MM.1S (cell line): ENCODE results near the gene AADAC.
A peak's percentile ranks its signal among the peaks of the same experiment; 100 is the strongest.

Experiments used
- DNase-seq: peaks from one replicate; pipeline ENCODE4 v3.0.0-alpha.2; 2015
- H2AFZ ChIP-seq: fragments of 300-600 bp; sonication (generic); 2 replicates; pipeline ENCODE4 v1.6.0; 2016; ENCODE audit warnings: antibody characterized with exemption, low read length
- H3F3A ChIP-seq: fragments of 300-600 bp; sonication (generic); 2 replicates; pipeline ENCODE4 v1.6.1; 2016; ENCODE audit warnings: mild to moderate bottlenecking, antibody characterized with exemption, low read length, moderate library complexity, mixed read lengths; ENCODE audit not compliant: insufficient read depth
- H3K27ac ChIP-seq: fragments of 300-600 bp; sonication (generic); 2 replicates; pipeline ENCODE4 v1.5.1; 2016; ENCODE audit warnings: mild to moderate bottlenecking, low read length
- H3K27me3 ChIP-seq: fragments of 300-600 bp; sonication (generic); replicated peaks from 2 replicates; pipeline ENCODE4 v1.6.0; 2016; ENCODE audit warnings: low read length; ENCODE audit not compliant: insufficient read depth
- H3K36me3 ChIP-seq: fragments of 300-600 bp; sonication (generic); replicated peaks from 2 replicates; pipeline ENCODE4 v1.6.1; 2016; ENCODE audit warnings: mild to moderate bottlenecking, low read length, mixed read lengths; ENCODE audit not compliant: insufficient read depth
- H3K4me1 ChIP-seq: fragments of 300-600 bp; sonication (generic); 2 replicates; pipeline ENCODE4 v1.6.1; 2016; ENCODE audit warnings: low read length, mixed read lengths
- H3K4me2 ChIP-seq: fragments of 300-600 bp; sonication (generic); 2 replicates; pipeline ENCODE4 v1.6.0; 2016; ENCODE audit warnings: low read depth, low read length
- H3K4me3 ChIP-seq: fragments of 300-600 bp; sonication (generic); 2 replicates; pipeline ENCODE4 v1.5.1; 2016; ENCODE audit warnings: low read length, mixed read lengths
- H3K79me2 ChIP-seq: fragments of 300-600 bp; sonication (generic); 2 replicates; pipeline ENCODE4 v1.6.1; 2016; ENCODE audit warnings: mixed run types, low read length, mixed read lengths
- H3K9ac ChIP-seq: fragments of 300-600 bp; sonication (generic); 2 replicates; pipeline ENCODE4 v1.6.1; 2016; ENCODE audit warnings: low read length, mixed read lengths
- H3K9me2 ChIP-seq: fragments of 300-600 bp; sonication (generic); replicated peaks from 2 replicates; pipeline ENCODE4 v1.6.1; 2016; ENCODE audit warnings: mild to moderate bottlenecking, low read length, mixed read lengths; ENCODE audit not compliant: insufficient read depth
- H3K9me3 ChIP-seq: fragments of 300-600 bp; sonication (generic); replicated peaks from 2 replicates; pipeline ENCODE4 v1.6.1; 2016; ENCODE audit warnings: mild to moderate bottlenecking, low read length, mixed read lengths; ENCODE audit not compliant: insufficient read depth
- H4K20me1 ChIP-seq: fragments of 300-600 bp; sonication (generic); 2 replicates; pipeline ENCODE4 v1.6.1; 2016; ENCODE audit warnings: mild to moderate bottlenecking, low read length, moderate library complexity, mixed read lengths; ENCODE audit not compliant: insufficient read depth
- CTCF ChIP-seq: fragments of 300-600 bp; sonication (generic); IDR thresholded peaks from 2 replicates; pipeline ENCODE4 v1.5.1; 2016; ENCODE audit warnings: antibody characterized with exemption, low read length, mixed read lengths
- EZH2 ChIP-seq: fragments of 300-600 bp; sonication (generic); optimal IDR thresholded peaks from 2 replicates; pipeline ENCODE3; 2017; ENCODE audit warnings: low read depth, mild to moderate bottlenecking, antibody characterized with exemption, low read length, mixed read lengths
- EZH2phosphoT487 ChIP-seq: fragments of 300-600 bp; sonication (generic); IDR thresholded peaks from 2 replicates; pipeline ENCODE4 v1.6.1; 2018; ENCODE audit warnings: antibody characterized with exemption, low read length

Gene AADAC

GRCh38 chr3:151838574-151839312 is 24.8 kb downstream of the AADAC start:
- Histone ChIP-seq H3K27me3 (no peaks in the 10 kb centered on the region), H3K9me2 (no peaks in the 10 kb centered on the region), H3K36me3 (no peaks in the 10 kb centered on the region), H3K9me3 (no peaks in the 10 kb centered on the region), H3K4me2 (peak overlapping the region; percentile 35; the same call in 1 of the 2 replicates), H3K4me3 (no peak overlapping the region), H3K9ac (no peak overlapping the region), H3K27ac (no peak overlapping the region), H3K79me2 (no peaks in the 10 kb centered on the region), H3F3A (no peaks in the 10 kb centered on the region), H2AFZ (no peak overlapping the region), H3K4me1 (no peaks in the 10 kb centered on the region), H4K20me1 (no peaks in the 10 kb centered on the region)
- TF ChIP-seq EZH2phosphoT487 (no peak), CTCF (peak; percentile 72), EZH2 (no peak)
- DNase-seq = peak; percentile 72

GRCh38 chr3:151839313-151839631 is 25.4 kb downstream of the AADAC start:
- Histone ChIP-seq H3F3A (no peaks in the 10 kb centered on the region), H4K20me1 (no peaks in the 10 kb centered on the region), H3K9ac (no peak overlapping the region), H3K9me2 (no peaks in the 10 kb centered on the region), H3K27ac (no peak overlapping the region), H3K4me2 (no peak overlapping the region), H3K36me3 (no peaks in the 10 kb centered on the region), H3K4me3 (no peak overlapping the region), H3K9me3 (no peaks in the 10 kb centered on the region), H3K79me2 (no peaks in the 10 kb centered on the region), H3K4me1 (no peaks in the 10 kb centered on the region), H2AFZ (no peak overlapping the region), H3K27me3 (no peaks in the 10 kb centered on the region)
- DNase-seq = no peak
- TF ChIP-seq EZH2phosphoT487 (no peak), EZH2 (no peak), CTCF (no peak)

GRCh38 chr3:151841801-151842200 is 27.9 kb downstream of the AADAC start:
- DNase-seq = no peak
- no peaks in the 10 kb centered on the region for H3K36me3 ChIP-seq
- H3F3A ChIP-seq = no peaks in the 10 kb centered on the region
- H3K79me2 ChIP-seq = no peaks in the 10 kb centered on the region
- H3K9ac ChIP-seq = no peak overlapping the region
- H3K27ac ChIP-seq = no peak overlapping the region
- no peak for TF ChIP-seq EZH2phosphoT487
- no peak for TF ChIP-seq EZH2
- no peak for TF ChIP-seq CTCF
- H2AFZ ChIP-seq = no peak overlapping the region
- H3K4me1 ChIP-seq = no peaks in the 10 kb centered on the region
- H3K27me3 ChIP-seq = no peaks in the 10 kb centered on the region
- no peaks in the 10 kb centered on the region for H4K20me1 ChIP-seq
- H3K9me2 ChIP-seq = no peaks in the 10 kb centered on the region
- H3K4me2 ChIP-seq = no peak overlapping the region
- no peaks in the 10 kb centered on the region for H3K9me3 ChIP-seq
- H3K4me3 ChIP-seq = no peak overlapping the region
